SK-N-SH treated with all-trans-retinoic acid at 6 μM for 48 hours (cell line): Measurements from ENCODE around the gene POLR3G.

Experiments used
- ATAC-seq: fragments of 200-7000 bp; cut with Tn5 transposase; 3 replicates; pipeline ENCODE4 v1.9.1; 2020; ENCODE audit warnings: mild to moderate bottlenecking, moderate library complexity
- ARNTL ChIP-seq: fragments of 450-650 bp; formaldehyde crosslinking; IDR thresholded peaks from 2 replicates; pipeline ENCODE4 v1.5.0; 2020; ENCODE audit warnings: low read depth, mild to moderate bottlenecking, moderate library complexity, borderline replicate concordance
- BACH2 ChIP-seq: fragments of 250-450 bp; sonication (Bioruptor Pico); IDR thresholded peaks from 2 replicates; pipeline ENCODE4 v1.9.0; 2021; ENCODE audit warnings: mild to moderate bottlenecking, borderline replicate concordance
- CREB5 ChIP-seq: fragments of 250-450 bp; sonication (Bioruptor Pico); IDR thresholded peaks from 2 replicates; pipeline ENCODE4 v1.5.1; 2020; ENCODE audit warnings: low read depth, mild to moderate bottlenecking, moderate library complexity
- CSDC2 ChIP-seq: fragments of 250-450 bp; sonication (Bioruptor Pico); IDR thresholded peaks from 2 replicates; pipeline ENCODE4 v1.5.0; 2020; ENCODE audit warnings: mild to moderate bottlenecking, moderate library complexity
- CSRNP3 ChIP-seq: fragments of 250-450 bp; sonication (Bioruptor Pico); IDR thresholded peaks from 2 replicates; pipeline ENCODE4 v1.5.1; 2021; ENCODE audit warnings: mild to moderate bottlenecking, moderate library complexity
- GLIS3 ChIP-seq: fragments of 250-450 bp; sonication (Bioruptor Pico); IDR thresholded peaks from 2 replicates; pipeline ENCODE4 v1.5.0; 2020; ENCODE audit warnings: mild to moderate bottlenecking, moderate library complexity
- ISL1 ChIP-seq: fragments of 250-450 bp; sonication (Bioruptor Pico); IDR thresholded peaks from 2 replicates; pipeline ENCODE4 v2.1.2; 2022; ENCODE audit warnings: mild to moderate bottlenecking, moderate library complexity
- OSR1 ChIP-seq: fragments of 250-450 bp; sonication (Bioruptor Pico); IDR thresholded peaks from 2 replicates; pipeline ENCODE4 v1.8.0; 2022; ENCODE audit warnings: moderate library complexity, mild to moderate bottlenecking, inconsistent platforms
- PPARA ChIP-seq: fragments of 250-450 bp; sonication (Bioruptor Pico); IDR thresholded peaks from 2 replicates; pipeline ENCODE4 v1.5.0; 2020; ENCODE audit warnings: mild to moderate bottlenecking, borderline replicate concordance
- RARB ChIP-seq: fragments of 250-450 bp; sonication (Bioruptor Pico); IDR thresholded peaks from 2 replicates; pipeline ENCODE4 v1.8.0; 2021; ENCODE audit warnings: mild to moderate bottlenecking, moderate library complexity
- TCF4 ChIP-seq: fragments of 250-450 bp; sonication (Bioruptor Pico); IDR thresholded peaks from 2 replicates; pipeline ENCODE4 v1.8.0; 2021; ENCODE audit warnings: mild to moderate bottlenecking, moderate library complexity, borderline replicate concordance
- TOX ChIP-seq: fragments of 250-450 bp; sonication (Bioruptor Pico); IDR thresholded peaks from 2 replicates; pipeline ENCODE4 v1.8.0; 2021; ENCODE audit warnings: mild to moderate bottlenecking, moderate library complexity, borderline replicate concordance
- TSHZ2 ChIP-seq: fragments of 250-450 bp; sonication (Bioruptor Pico); IDR thresholded peaks from 2 replicates; pipeline ENCODE4 v1.5.0; 2020; ENCODE audit warnings: mild to moderate bottlenecking, moderate library complexity
- ZC3H10 ChIP-seq: fragments of 250-450 bp; sonication (Bioruptor Pico); IDR thresholded peaks from 2 replicates; pipeline ENCODE4 v1.5.1; 2021; ENCODE audit warnings: mild to moderate bottlenecking, moderate library complexity
- ZFP3 ChIP-seq: fragments of 250-450 bp; sonication (Bioruptor Pico); IDR thresholded peaks from 2 replicates; pipeline ENCODE4 v1.5.0; 2020; ENCODE audit warnings: mild to moderate bottlenecking, moderate library complexity
- ZNF565 ChIP-seq: fragments of 450-650 bp; formaldehyde crosslinking; conservative IDR thresholded peaks from 2 replicates; pipeline ENCODE4 v1.5.0; 2020; ENCODE audit warnings: low read depth, mild to moderate bottlenecking, moderate library complexity
- ZNF70 ChIP-seq: fragments of 450-650 bp; formaldehyde crosslinking; IDR thresholded peaks from 2 replicates; pipeline ENCODE4 v1.5.0; 2020; ENCODE audit warnings: mild to moderate bottlenecking, moderate library complexity
- ZNF8 ChIP-seq: fragments of 450-650 bp; formaldehyde crosslinking; IDR thresholded peaks from 2 replicates; pipeline ENCODE4 v1.5.0; 2020; ENCODE audit warnings: mild to moderate bottlenecking, moderate library complexity
- TF ChIP-seq, protein P1 (sequence below): fragments of 250-450 bp; sonication (Bioruptor Pico); IDR thresholded peaks from 2 replicates; pipeline ENCODE4 v1.8.0; 2020; ENCODE audit warnings: mild to moderate bottlenecking, moderate library complexity, borderline replicate concordance

The POLR3G gene

GRCh38 chr5:90549729-90550275 lies 75.1 kb downstream of the POLR3G start:
- TF ChIP-seq TOX: no peak
- no peak for TF ChIP-seq TSHZ2 (CRISPR knock-in tag)
- no peak for TF ChIP-seq ARNTL (CRISPR knock-in tag)
- TF ChIP-seq ISL1 (CRISPR knock-in tag): no peak
- TF ChIP-seq ZNF70 (CRISPR knock-in tag): no peak
- ATAC-seq: no peak

- no peak for ATAC-seq
These were observed 76.3 kb downstream of the POLR3G start for GRCh38 chr5:90550963-90551362.

DNA sequence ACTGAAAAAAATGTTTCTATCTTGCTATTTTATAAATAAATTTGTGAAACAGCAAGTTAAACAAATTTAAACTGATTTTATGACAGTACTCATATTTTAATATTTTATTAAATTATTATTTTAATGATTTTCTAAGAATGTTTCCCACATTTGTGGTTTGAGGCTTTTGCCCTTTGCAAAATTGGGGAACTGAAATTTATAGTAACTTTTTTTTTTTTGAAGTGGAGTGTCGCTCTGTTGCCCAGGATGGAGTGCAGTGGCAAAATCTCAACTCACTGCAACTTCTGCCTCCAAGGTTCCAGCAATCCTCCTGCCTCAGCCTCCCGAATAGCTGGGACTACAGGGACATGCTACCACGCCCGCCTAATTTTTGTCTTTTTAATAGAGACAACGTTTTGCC lies 76.7 kb downstream of the POLR3G start:
- TF ChIP-seq ISL1 (CRISPR knock-in tag) (no peak), ZNF565 (no peak), RARB (CRISPR knock-in tag) (no peak), CSRNP3 (no peak), ARNTL (CRISPR knock-in tag) (no peak), ZNF8 (CRISPR knock-in tag) (no peak), CSDC2 (CRISPR knock-in tag) (no peak), CREB5 (CRISPR knock-in tag) (no peak), TSHZ2 (CRISPR knock-in tag) (no peak), ZFP3 (CRISPR knock-in tag) (no peak), GLIS3 (no peak), ZC3H10 (no peak), TCF4 (no peak), PPARA (CRISPR knock-in tag) (no peak), BACH2 (no peak), TOX (no peak), OSR1 (CRISPR knock-in tag) (no peak)
- TF ChIP-seq, protein P1, sequence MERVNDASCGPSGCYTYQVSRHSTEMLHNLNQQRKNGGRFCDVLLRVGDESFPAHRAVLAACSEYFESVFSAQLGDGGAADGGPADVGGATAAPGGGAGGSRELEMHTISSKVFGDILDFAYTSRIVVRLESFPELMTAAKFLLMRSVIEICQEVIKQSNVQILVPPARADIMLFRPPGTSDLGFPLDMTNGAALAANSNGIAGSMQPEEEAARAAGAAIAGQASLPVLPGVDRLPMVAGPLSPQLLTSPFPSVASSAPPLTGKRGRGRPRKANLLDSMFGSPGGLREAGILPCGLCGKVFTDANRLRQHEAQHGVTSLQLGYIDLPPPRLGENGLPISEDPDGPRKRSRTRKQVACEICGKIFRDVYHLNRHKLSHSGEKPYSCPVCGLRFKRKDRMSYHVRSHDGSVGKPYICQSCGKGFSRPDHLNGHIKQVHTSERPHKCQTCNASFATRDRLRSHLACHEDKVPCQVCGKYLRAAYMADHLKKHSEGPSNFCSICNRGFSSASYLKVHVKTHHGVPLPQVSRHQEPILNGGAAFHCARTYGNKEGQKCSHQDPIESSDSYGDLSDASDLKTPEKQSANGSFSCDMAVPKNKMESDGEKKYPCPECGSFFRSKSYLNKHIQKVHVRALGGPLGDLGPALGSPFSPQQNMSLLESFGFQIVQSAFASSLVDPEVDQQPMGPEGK (CRISPR knock-in tag): no peak
- no peak for ATAC-seq

More at GRCh38 chr5:90550963-90551362, 76.3 kb downstream of the POLR3G start:
- TF ChIP-seq TSHZ2 (CRISPR knock-in tag): no peak
- TF ChIP-seq, all 23 proteins: peak for 0
